Stomach (tissue), 9 donors: ENCODE data around the gene POMP. TPM values are rescaled to one million over a fixed set of nuclear protein-coding genes. Genes with fewer than 3 reads are reported as not detected.
A peak's percentile ranks its signal among the peaks of the same experiment; 100 is the strongest.

Experiments used
- DNase-seq, 2 donors: peaks; one replicate each; pipeline versions ENCODE4 v3.0.0 to v3.0.0-alpha.2; 2013 to 2019
- H3K27ac ChIP-seq, 5 donors: fragments of 200-600 bp in 4 of 5; sonication (generic) in 4 of 5; one replicate each; pipeline ENCODE4 v1.5.1; 2013 to 2019; ENCODE audit warnings: mild to moderate bottlenecking in 1 of 5, moderate library complexity in 1 of 5
- H3K27me3 ChIP-seq, 3 donors: fragments of 200-600 bp; sonication (generic); one replicate each; pipeline ENCODE4 v1.5.1; 2017 to 2019; ENCODE audit warnings: mixed run types in 1 of 3
- H3K36me3 ChIP-seq, 4 donors: fragments of 200-600 bp; sonication (generic); 1 replicate in 3 of 4; 2 replicates in 1 of 4; pipeline ENCODE4 v1.5.1; 2016 to 2019
- H3K4me1 ChIP-seq, 4 donors: fragments of 200-600 bp; sonication (generic); one replicate each; pipeline ENCODE4 v1.5.1; 2016 to 2019
- H3K4me3 ChIP-seq, 4 donors: fragments of 200-600 bp; sonication (generic) in 3 of 4; one replicate each; pipeline ENCODE4 v1.5.1; 2016 to 2019; ENCODE audit warnings: mild to moderate bottlenecking in 1 of 4
- H3K9me3 ChIP-seq, 4 donors: fragments of 200-600 bp; sonication (generic); one replicate each; pipeline ENCODE4 v1.5.1; 2016 to 2019
- CTCF ChIP-seq, 7 experiments: fragments of 450-650 bp in 4 of 7; fragments of 200-600 bp in 3 of 7; sonication (generic) in 3 of 7; IDR thresholded peaks; one replicate each; pipeline ENCODE4 v1.5.1; 2016 to 2019; ENCODE audit warnings: antibody characterized with exemption in 7 of 7, control low read depth in 2 of 7, mild to moderate bottlenecking in 1 of 7
- EP300 ChIP-seq: sonication (generic); formaldehyde crosslinking; IDR thresholded peaks from one replicate; pipeline ENCODE4 v1.6.1; 2017; ENCODE audit warnings: antibody characterized with exemption
- POLR2A ChIP-seq, 4 donors: fragments of 450-650 bp; IDR thresholded peaks; one replicate each; pipeline ENCODE4 v1.6.1; 2016; ENCODE audit warnings: antibody characterized with exemption in 4 of 4, control low read depth in 2 of 4, mild to moderate bottlenecking in 1 of 4, moderate library complexity in 1 of 4
- POLR2AphosphoS5 ChIP-seq, 3 donors: sonication (generic); formaldehyde crosslinking; IDR thresholded peaks; one replicate each; pipeline ENCODE4 v1.6.1; 2016; ENCODE audit warnings: antibody characterized with exemption in 3 of 3
- WGBS, 5 donors: extraction: QIAGEN DNeasy Blood & Tissue Kit in 3 of 5; methylation state at CpG; one replicate each; pipeline versions ENCODE4 v1.1.5 to v1.1.7; 2013 to 2018; 5-methylcytosine and 5-hydroxymethylcytosine counted together
- intact Hi-C: fragments of 100-400 bp; cut with DNase I; formaldehyde crosslinking; loops from one replicate; pipeline ENCODE4 v1.15.1; 2023; ENCODE audit warnings: low total_unique reads
- polyA plus RNA-seq, 3 donors: library from polyadenylated mRNA; stranded (reverse); fragments of 200-250 nt; gene quantifications; one replicate each; pipeline ENCODE4 v1.2.3, GENCODE V29; 2013
- total RNA-seq, 5 donors: library from RNA; depleted of rRNA; stranded (reverse); fragments of >200 nt; gene quantifications; one replicate each; pipeline versions ENCODE4 v1.1.0 to v1.2.3, GENCODE V29; 2014 to 2016
- donor health status: healthy with polysubstance abuse.
- donor health status: Bipolar disorder and iron deficiency.
- donor health status: healthy.

POMP gene
- total and polyA plus RNA-seq, 8 donors, result 17.7 to 102 (median 59.4) TPM

GRCh38 chr13:28658539-28658795, 463 bp upstream of the POMP start:
- Histone ChIP-seq H3K27me3 (no peaks in the 10 kb centered on the region), H3K36me3 (peaks cover 5 to 23% (median 18%) of the 10 kb centered on the region in 4 donors), H3K27ac (peak overlapping the region; percentile 88 to 95 (median 94)), H3K4me3 (peak overlapping the region; percentile 79 to 97 (median 89)), H3K4me1 (peaks cover 22 to 52% (median 31%) of the 10 kb centered on the region in 4 donors), H3K9me3 (no peaks in the 10 kb centered on the region)
- 0 to 3% (median 1%) methylated on average over 8 of the region's 8 CpGs for WGBS, 5 donors
- intact Hi-C loops, result no loop called here
- no peak for TF ChIP-seq POLR2A (IDR thresholded peaks at IDR 0.05)
- no peak for TF ChIP-seq POLR2AphosphoS5 (IDR thresholded peaks at IDR 0.05)
- no peak for TF ChIP-seq EP300
- DNase-seq, result peak in 1 of 2 donors; percentile 39

- Histone ChIP-seq H3K9me3 (no peaks in the 10 kb centered on the region), H3K4me1 (peaks cover 22 to 52% (median 31%) of the 10 kb centered on the region in 4 donors), H3K27ac (peak overlapping the region; percentile 88 to 95 (median 94)), H3K27me3 (no peaks in the 10 kb centered on the region), H3K36me3 (peaks cover 15 to 34% (median 29%) of the 10 kb centered on the region in 4 donors), H3K4me3 (peak overlapping the region; percentile 79 to 97 (median 89))
- intact Hi-C loops, result no loop called here
- no peak for TF ChIP-seq POLR2A (IDR thresholded peaks at IDR 0.05)
- TF ChIP-seq CTCF (IDR thresholded peaks at IDR 0.05), result no peak
- TF ChIP-seq POLR2AphosphoS5 (IDR thresholded peaks at IDR 0.05), result no peak
- TF ChIP-seq EP300, result no peak
- WGBS, 5 donors, result 4 to 13% (median 7%) methylated on average over 4 of the region's 4 CpGs
- DNase-seq, result no peak
Measured at GRCh38 chr13:28659621-28659970, 666 bp downstream of the POMP start.

- Histone ChIP-seq H3K4me1 (peaks cover 0 to 15% (median under 1%) of the 10 kb centered on the region in 4 donors), H3K9me3 (no peaks in the 10 kb centered on the region), H3K36me3 (peaks cover 85 to 100% (median 99%) of the 10 kb centered on the region in 4 donors), H3K27ac (no peak overlapping the region), H3K4me3 (no peak overlapping the region), H3K27me3 (no peaks in the 10 kb centered on the region)
- no peak for DNase-seq
- intact Hi-C loops, result no loop called here
- no peak for TF ChIP-seq EP300
- no peak for TF ChIP-seq POLR2A (IDR thresholded peaks at IDR 0.05)
- WGBS, 5 donors, result 90 to 96% (median 96%) methylated on average over 9 of the region's 9 CpGs
Measured at GRCh38 chr13:28666897-28667488, 8.1 kb downstream of the POMP start.

- Histone ChIP-seq H3K4me1 (peaks cover 0 to 6% (median 0%) of the 10 kb centered on the region in 4 donors), H3K27me3 (no peaks in the 10 kb centered on the region), H3K4me3 (no peak overlapping the region), H3K36me3 (peaks cover 94 to 100% (median 100%) of the 10 kb centered on the region in 4 donors), H3K9me3 (no peaks in the 10 kb centered on the region), H3K27ac (no peak overlapping the region)
- no peak for DNase-seq
- intact Hi-C loops, result no loop called here
- TF ChIP-seq CTCF (IDR thresholded peaks at IDR 0.05) (no peak), POLR2AphosphoS5 (IDR thresholded peaks at IDR 0.05) (no peak), EP300 (no peak), POLR2A (IDR thresholded peaks at IDR 0.05) (no peak)
Measured at GRCh38 chr13:28671126-28671792, 12.3 kb downstream of the POMP start.

- Histone ChIP-seq H3K4me3 (no peak overlapping the region), H3K27ac (no peak overlapping the region), H3K9me3 (no peaks in the 10 kb centered on the region), H3K36me3 (peaks cover 36 to 71% (median 66%) of the 10 kb centered on the region in 4 donors), H3K27me3 (no peaks in the 10 kb centered on the region), H3K4me1 (no peaks in the 10 kb centered on the region)
- intact Hi-C loops, result no loop called here
- WGBS, 5 donors, result 85 to 93% (median 87%) methylated on average over 1 of the region's 1 CpG
- TF ChIP-seq EP300, result no peak
- no peak for TF ChIP-seq POLR2A (IDR thresholded peaks at IDR 0.05)
- no peak for TF ChIP-seq POLR2AphosphoS5 (IDR thresholded peaks at IDR 0.05)
- no peak for DNase-seq
Measured at GRCh38 chr13:28678809-28679208, 19.9 kb downstream of the POMP start.

GRCh38 chr13:28679628-28680027, 20.7 kb downstream of the POMP start:
- H3K36me3 ChIP-seq, result peaks cover 29 to 63% (median 58%) of the 10 kb centered on the region in 4 donors

More at GRCh38 chr13:28679628-28680027, 20.7 kb downstream of the POMP start:
- intact Hi-C loops, result no loop called here
- Histone ChIP-seq H3K9me3 (no peaks in the 10 kb centered on the region), H3K4me3 (no peak overlapping the region), H3K4me1 (no peaks in the 10 kb centered on the region), H3K27ac (no peak overlapping the region), H3K27me3 (no peaks in the 10 kb centered on the region)
- WGBS, 5 donors, result 84 to 90% (median 88%) methylated on average over 1 of the region's 1 CpG
- no peak for TF ChIP-seq POLR2AphosphoS5 (IDR thresholded peaks at IDR 0.05)
- no peak for TF ChIP-seq POLR2A (IDR thresholded peaks at IDR 0.05)
- no peak for TF ChIP-seq EP300
- TF ChIP-seq CTCF (IDR thresholded peaks at IDR 0.05), result peak in 2 of 7 experiments; percentile 17 to 21
- DNase-seq, result no peak
